HEK293T (cell line): Measurements from ENCODE around the gene FAM193A.

Source experiments
- FOXM1 ChIP-seq: fragments of 450-650 bp; IDR thresholded peaks from 2 replicates; pipeline ENCODE4 v1.6.1; 2017; ENCODE audit warnings: mild to moderate bottlenecking, borderline replicate concordance
- L3MBTL2 ChIP-seq: fragments of 450-650 bp; conservative IDR thresholded peaks from 2 replicates; pipeline ENCODE4 v1.6.1; 2016; ENCODE audit warnings: mild to moderate bottlenecking
- LEF1 ChIP-seq: fragments of 450-650 bp; IDR thresholded peaks from 2 replicates; pipeline ENCODE4 v1.6.1; 2017; ENCODE audit warnings: mild to moderate bottlenecking, borderline replicate concordance
- SP1 ChIP-seq: fragments of 450-650 bp; IDR thresholded peaks from 2 replicates; pipeline ENCODE4 v1.6.1; 2017
- SUZ12 ChIP-seq: fragments of 450-650 bp; IDR thresholded peaks from 2 replicates; pipeline ENCODE4 v1.6.1; 2016; ENCODE audit warnings: mild to moderate bottlenecking

DNA sequence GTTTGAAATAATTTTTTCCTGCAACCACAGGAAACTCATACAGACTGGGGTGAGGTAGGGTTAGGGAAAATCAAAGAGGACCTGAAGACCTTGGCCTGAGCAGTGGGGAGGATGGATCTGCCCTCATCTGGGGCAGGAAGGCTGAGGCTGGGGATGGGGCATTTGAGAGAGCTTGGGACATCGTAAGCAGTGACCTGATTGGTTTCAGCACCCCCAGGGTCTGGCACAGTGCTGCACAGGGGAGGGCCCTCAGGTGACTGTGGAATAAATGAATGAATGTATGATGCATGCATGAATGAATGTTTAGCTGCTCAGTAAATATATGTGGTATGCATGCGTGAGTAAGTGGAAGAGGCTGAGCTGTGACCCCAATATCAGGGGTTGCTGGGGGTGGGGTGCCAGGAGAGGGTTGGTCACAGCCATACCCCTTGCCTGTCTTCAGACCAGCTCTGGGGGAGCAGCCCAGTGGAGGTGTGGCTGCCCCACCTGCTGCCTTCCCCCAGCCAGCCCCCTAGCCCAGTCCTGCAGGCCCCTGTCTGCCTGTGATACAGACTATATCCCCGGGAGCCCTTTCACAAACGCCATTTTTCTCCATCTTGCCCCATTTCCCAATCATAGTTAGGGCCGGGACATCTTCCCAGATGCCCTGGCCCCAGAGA, 230.7 kb downstream of the FAM193A start:
- no peak for TF ChIP-seq SP1
- TF ChIP-seq LEF1 = no peak
- no peak for TF ChIP-seq FOXM1
- no peak for TF ChIP-seq SUZ12
- TF ChIP-seq L3MBTL2 = no peak
